Body of pancreas (tissue), 4 donors: Measurements from ENCODE around the gene SPIN3.

Source experiments
- POLR2A ChIP-seq, 3 donors: fragments of 450-650 bp; IDR thresholded peaks; one replicate each; pipeline ENCODE4 v1.6.1; 2016; ENCODE audit warnings: antibody characterized with exemption in 3 of 3, mild to moderate bottlenecking in 2 of 3
- TF ChIP-seq, protein P1 (sequence below), 7 experiments: fragments of 450-650 bp in 4 of 7; fragments of 200-600 bp in 3 of 7; sonication (generic) in 3 of 7; IDR thresholded peaks; one replicate each; pipeline ENCODE4 v1.5.1; 2016 to 2019; ENCODE audit warnings: antibody characterized with exemption in 7 of 7

DNA sequence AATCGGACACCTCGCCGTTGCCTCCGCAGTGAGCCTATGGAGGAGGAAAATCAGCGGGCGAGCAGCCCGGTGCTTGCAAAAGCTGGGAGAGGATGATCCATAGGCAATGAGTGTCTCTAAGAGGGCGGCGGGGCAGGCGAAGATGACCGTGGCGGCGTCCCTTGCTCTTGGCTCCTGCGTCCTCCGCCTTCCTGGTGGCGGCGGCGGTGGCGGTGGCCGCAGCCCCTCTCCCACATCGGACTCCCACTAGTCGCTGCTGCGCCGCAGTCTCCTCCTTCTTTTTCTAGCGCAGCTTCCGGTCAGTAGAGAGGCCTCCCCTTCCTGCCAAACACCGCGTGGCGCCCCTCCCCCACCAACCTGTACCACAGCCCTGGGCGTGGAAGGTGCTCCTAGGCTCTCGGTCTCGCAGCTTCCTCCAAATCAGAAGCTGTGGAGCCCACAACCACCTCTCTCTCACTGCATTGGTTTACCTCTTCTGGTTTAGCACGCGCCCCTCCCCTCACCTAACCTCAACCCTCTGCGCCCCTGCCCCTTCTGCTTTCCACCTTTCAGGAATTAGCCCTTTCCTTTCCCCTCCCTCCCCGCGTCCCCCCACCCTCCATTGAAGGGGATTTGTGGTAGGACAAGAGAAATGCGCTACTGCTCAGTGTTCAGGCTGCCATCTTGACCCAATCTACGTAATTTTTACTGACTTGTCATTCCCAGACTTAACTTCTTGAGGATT lies at the start of gene SPIN3:
- TF ChIP-seq, protein P1, sequence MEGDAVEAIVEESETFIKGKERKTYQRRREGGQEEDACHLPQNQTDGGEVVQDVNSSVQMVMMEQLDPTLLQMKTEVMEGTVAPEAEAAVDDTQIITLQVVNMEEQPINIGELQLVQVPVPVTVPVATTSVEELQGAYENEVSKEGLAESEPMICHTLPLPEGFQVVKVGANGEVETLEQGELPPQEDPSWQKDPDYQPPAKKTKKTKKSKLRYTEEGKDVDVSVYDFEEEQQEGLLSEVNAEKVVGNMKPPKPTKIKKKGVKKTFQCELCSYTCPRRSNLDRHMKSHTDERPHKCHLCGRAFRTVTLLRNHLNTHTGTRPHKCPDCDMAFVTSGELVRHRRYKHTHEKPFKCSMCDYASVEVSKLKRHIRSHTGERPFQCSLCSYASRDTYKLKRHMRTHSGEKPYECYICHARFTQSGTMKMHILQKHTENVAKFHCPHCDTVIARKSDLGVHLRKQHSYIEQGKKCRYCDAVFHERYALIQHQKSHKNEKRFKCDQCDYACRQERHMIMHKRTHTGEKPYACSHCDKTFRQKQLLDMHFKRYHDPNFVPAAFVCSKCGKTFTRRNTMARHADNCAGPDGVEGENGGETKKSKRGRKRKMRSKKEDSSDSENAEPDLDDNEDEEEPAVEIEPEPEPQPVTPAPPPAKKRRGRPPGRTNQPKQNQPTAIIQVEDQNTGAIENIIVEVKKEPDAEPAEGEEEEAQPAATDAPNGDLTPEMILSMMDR (IDR thresholded peaks at IDR 0.05), result no peak
- TF ChIP-seq POLR2A (IDR thresholded peaks at IDR 0.05), result peak; percentile 48 to 81 (median 79)
